SU-DHL-6 (cell line): ENCODE results near the gene APBB2.

Source experiments
- EZH2phosphoT487 ChIP-seq: fragments of 200-600 bp; sonication (generic), shearing (Covaris generic); conservative IDR thresholded peaks from 2 replicates; pipeline ENCODE4 v1.6.1; 2018; ENCODE audit warnings: mild to moderate bottlenecking, antibody characterized with exemption, low read length, moderate library complexity, mixed read lengths
- TF ChIP-seq, protein P1 (sequence below): fragments of 200-600 bp; sonication (generic); IDR thresholded peaks from one replicate; pipeline ENCODE4 v1.5.1; 2017; ENCODE audit warnings: antibody characterized with exemption, mild to moderate bottlenecking, low read length, moderate library complexity; ENCODE audit not compliant: insufficient read depth, poor library complexity, severe bottlenecking

DNA sequence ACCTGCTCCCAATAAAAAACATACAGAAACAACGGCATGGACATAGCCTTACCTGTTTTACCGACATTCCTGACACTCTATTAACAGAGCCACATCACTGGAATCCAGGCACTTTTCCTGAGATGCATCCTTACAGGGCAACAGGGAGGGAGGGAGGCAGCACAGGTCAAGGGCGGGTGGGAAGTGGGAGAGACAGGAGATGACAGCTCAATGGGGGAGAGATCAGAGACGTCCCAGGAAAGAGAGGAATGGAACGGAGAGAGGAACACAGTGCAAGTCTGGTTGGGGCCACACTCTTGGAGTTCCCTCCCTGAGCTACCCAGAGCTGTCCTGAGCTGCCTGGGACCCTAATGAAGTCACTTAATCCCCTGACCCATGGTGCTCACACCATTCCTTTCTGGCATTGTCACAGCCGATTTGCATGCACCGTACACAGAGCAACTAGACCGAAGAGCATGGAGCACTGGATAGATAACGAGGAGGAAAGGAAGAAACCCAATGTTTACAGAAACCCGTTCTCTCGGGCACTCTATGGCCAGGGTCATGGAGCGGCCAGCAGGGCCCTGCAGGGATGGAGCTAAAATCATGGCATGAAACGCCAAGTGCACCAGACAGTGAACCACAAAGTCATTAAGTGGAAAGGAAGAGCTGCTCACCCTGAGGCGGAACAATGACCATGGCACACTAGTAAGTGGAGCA is 371.5 kb downstream of the APBB2 start:
- TF ChIP-seq, protein P1, sequence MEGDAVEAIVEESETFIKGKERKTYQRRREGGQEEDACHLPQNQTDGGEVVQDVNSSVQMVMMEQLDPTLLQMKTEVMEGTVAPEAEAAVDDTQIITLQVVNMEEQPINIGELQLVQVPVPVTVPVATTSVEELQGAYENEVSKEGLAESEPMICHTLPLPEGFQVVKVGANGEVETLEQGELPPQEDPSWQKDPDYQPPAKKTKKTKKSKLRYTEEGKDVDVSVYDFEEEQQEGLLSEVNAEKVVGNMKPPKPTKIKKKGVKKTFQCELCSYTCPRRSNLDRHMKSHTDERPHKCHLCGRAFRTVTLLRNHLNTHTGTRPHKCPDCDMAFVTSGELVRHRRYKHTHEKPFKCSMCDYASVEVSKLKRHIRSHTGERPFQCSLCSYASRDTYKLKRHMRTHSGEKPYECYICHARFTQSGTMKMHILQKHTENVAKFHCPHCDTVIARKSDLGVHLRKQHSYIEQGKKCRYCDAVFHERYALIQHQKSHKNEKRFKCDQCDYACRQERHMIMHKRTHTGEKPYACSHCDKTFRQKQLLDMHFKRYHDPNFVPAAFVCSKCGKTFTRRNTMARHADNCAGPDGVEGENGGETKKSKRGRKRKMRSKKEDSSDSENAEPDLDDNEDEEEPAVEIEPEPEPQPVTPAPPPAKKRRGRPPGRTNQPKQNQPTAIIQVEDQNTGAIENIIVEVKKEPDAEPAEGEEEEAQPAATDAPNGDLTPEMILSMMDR, result no peak
- no peak for TF ChIP-seq EZH2phosphoT487
